Measurements from ENCODE around the gene SRPX2. TPM values are rescaled to one million over a fixed set of nuclear protein-coding genes. Genes with fewer than 3 reads are reported as not detected.

Gene SRPX2
- total RNA-seq, 1 experiment from 2014 or later: 31.5 TPM

GRCh38 chrX:100685284-100685996, 41.4 kb downstream of the SRPX2 start:
- Mint-ChIP-seq H3K4me1 (ENCODE audit: low read depth, unreplicated experiment) (no peaks in the 10 kb centered on the region), H3K9me3 (ENCODE audit: low read depth, unreplicated experiment) (no peaks in the 10 kb centered on the region), H3K36me3 (ENCODE audit: insufficient read depth, unreplicated experiment) (peaks cover 11% of the 10 kb centered on the region), H3K4me3 (ENCODE audit: low read depth, unreplicated experiment) (no peak overlapping the region), H3K27me3 (ENCODE audit: unreplicated experiment) (no peaks in the 10 kb centered on the region), H3K27ac (ENCODE audit: unreplicated experiment) (no peak overlapping the region)
- intact Hi-C loops (cut with micrococcal nuclease; ENCODE audit: unreplicated experiment): loop anchor here (1.0 to 10.0 kb wide), 2 partner anchors 83 to 171 kb away; no protein-coding TSS in a partner anchor
- CTCF ChIA-PET: interaction anchor here (1.2 to 1.6 kb wide), 2 partner anchors 14 to 83 kb away, joined by 4 to 12 read pairs; no protein-coding TSS in a partner anchor
- DNase-seq: peak; percentile 73
- no TSS peak for BruUV-seq (replicated peaks)
- TF ChIP-seq CTCF (IDR thresholded peaks at IDR 0.05; ENCODE audit: unreplicated experiment): peak; percentile 76

GRCh38 chrX:100685997-100686305, 42.0 kb downstream of the SRPX2 start:
- no peaks in the 10 kb centered on the region for H3K9me3 Mint-ChIP-seq (ENCODE audit: low read depth, unreplicated experiment)

GRCh38 chrX:100687128-100687527, 43.1 kb downstream of the SRPX2 start:
- intact Hi-C loops (cut with micrococcal nuclease; ENCODE audit: unreplicated experiment): loop anchor here (10.0 kb wide), 1 partner anchor 172 kb away; no protein-coding TSS in a partner anchor
- Mint-ChIP-seq H3K4me3 (ENCODE audit: low read depth, unreplicated experiment) (no peak overlapping the region), H3K9me3 (ENCODE audit: low read depth, unreplicated experiment) (no peaks in the 10 kb centered on the region), H3K27me3 (ENCODE audit: unreplicated experiment) (no peaks in the 10 kb centered on the region), H3K27ac (ENCODE audit: unreplicated experiment) (no peak overlapping the region), H3K36me3 (ENCODE audit: insufficient read depth, unreplicated experiment) (peaks cover 11% of the 10 kb centered on the region), H3K4me1 (ENCODE audit: low read depth, unreplicated experiment) (no peaks in the 10 kb centered on the region)
- CTCF ChIA-PET: interaction anchor here (3.2 kb wide), 1 partner anchor 82 kb away, joined by 16 read pairs; no protein-coding TSS in a partner anchor
- no TSS peak for BruUV-seq (replicated peaks)
- DNase-seq: no peak
- TF ChIP-seq CTCF (IDR thresholded peaks at IDR 0.05; ENCODE audit: unreplicated experiment): no peak

More at GRCh38 chrX:100685997-100686305, 42.0 kb downstream of the SRPX2 start:
- intact Hi-C loops (cut with micrococcal nuclease; ENCODE audit: unreplicated experiment): loop anchor here (1.0 to 10.0 kb wide), 2 partner anchors 82 to 171 kb away; no protein-coding TSS in a partner anchor
- no peaks in the 10 kb centered on the region for H3K4me1 Mint-ChIP-seq (ENCODE audit: low read depth, unreplicated experiment)
- no peaks in the 10 kb centered on the region for H3K27me3 Mint-ChIP-seq (ENCODE audit: unreplicated experiment)
- H3K4me3 Mint-ChIP-seq (ENCODE audit: low read depth, unreplicated experiment): no peak overlapping the region
- no peak overlapping the region for H3K27ac Mint-ChIP-seq (ENCODE audit: unreplicated experiment)
- no TSS peak for BruUV-seq (replicated peaks)
- H3K36me3 Mint-ChIP-seq (ENCODE audit: insufficient read depth, unreplicated experiment): peaks cover 11% of the 10 kb centered on the region
- CTCF ChIA-PET: interaction anchor here (1.2 to 1.6 kb wide), 2 partner anchors 15 to 83 kb away, joined by 4 to 12 read pairs; no protein-coding TSS in a partner anchor
- TF ChIP-seq CTCF (IDR thresholded peaks at IDR 0.05; ENCODE audit: unreplicated experiment): peak; percentile 5
- DNase-seq: no peak

GRCh38 chrX:100687546-100687945, 43.5 kb downstream of the SRPX2 start:
- CTCF ChIA-PET: interaction anchor here (3.2 kb wide), 1 partner anchor 81 kb away, joined by 16 read pairs; no protein-coding TSS in a partner anchor
- H3K36me3 Mint-ChIP-seq (ENCODE audit: insufficient read depth, unreplicated experiment): peaks cover 11% of the 10 kb centered on the region
- H3K27ac Mint-ChIP-seq (ENCODE audit: unreplicated experiment): no peak overlapping the region
- intact Hi-C loops (cut with micrococcal nuclease; ENCODE audit: unreplicated experiment): loop anchor here (10.0 kb wide), 1 partner anchor 173 kb away; no protein-coding TSS in a partner anchor
- DNase-seq: no peak
- no TSS peak for BruUV-seq (replicated peaks)
- no peaks in the 10 kb centered on the region for H3K4me1 Mint-ChIP-seq (ENCODE audit: low read depth, unreplicated experiment)
- no peaks in the 10 kb centered on the region for H3K27me3 Mint-ChIP-seq (ENCODE audit: unreplicated experiment)
- H3K9me3 Mint-ChIP-seq (ENCODE audit: low read depth, unreplicated experiment): no peaks in the 10 kb centered on the region
- no peak for TF ChIP-seq CTCF (IDR thresholded peaks at IDR 0.05; ENCODE audit: unreplicated experiment)
- H3K4me3 Mint-ChIP-seq (ENCODE audit: low read depth, unreplicated experiment): no peak overlapping the region
